HL-60 (cell line): ENCODE measurements around the gene IGSF9.

ENCODE experiments used
- GABPA ChIP-seq: IDR thresholded peaks from 2 replicates; pipeline ENCODE4 v1.6.1; 2012; ENCODE audit warnings: low read depth
- POLR2AphosphoS5 ChIP-seq: IDR thresholded peaks from 2 replicates; pipeline ENCODE4 v1.6.1; 2012; ENCODE audit warnings: low read depth

DNA sequence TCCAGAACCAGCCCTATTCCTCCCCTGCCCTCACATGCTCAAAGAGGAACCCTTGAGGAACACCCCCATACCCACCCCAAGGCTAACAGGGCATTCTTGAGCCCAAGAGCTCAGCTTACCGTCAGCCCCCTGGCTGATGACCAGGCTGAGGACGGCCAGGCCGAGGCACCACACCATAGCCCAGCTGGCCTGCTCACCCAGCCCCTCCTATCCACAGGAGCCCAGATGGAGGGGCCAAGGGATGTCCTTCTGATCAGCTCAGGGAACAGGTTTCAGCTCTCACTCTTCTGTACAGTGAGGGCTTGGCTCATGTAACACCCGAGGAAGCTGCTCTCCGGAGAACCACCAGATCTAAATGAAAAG is 2.2 kb downstream of the IGSF9 start:
- no peak for TF ChIP-seq GABPA
- TF ChIP-seq POLR2AphosphoS5 = no peak
